ENCODE results near the gene NOC2L.
A peak's percentile ranks its signal among the peaks of the same experiment; 100 is the strongest.
"Not testable (repeated sequence)": the region's sequence is repeated elsewhere in the genome, so short reads cannot be mapped to it uniquely, and the experiment has no call there.

Gene NOC2L

DNA sequence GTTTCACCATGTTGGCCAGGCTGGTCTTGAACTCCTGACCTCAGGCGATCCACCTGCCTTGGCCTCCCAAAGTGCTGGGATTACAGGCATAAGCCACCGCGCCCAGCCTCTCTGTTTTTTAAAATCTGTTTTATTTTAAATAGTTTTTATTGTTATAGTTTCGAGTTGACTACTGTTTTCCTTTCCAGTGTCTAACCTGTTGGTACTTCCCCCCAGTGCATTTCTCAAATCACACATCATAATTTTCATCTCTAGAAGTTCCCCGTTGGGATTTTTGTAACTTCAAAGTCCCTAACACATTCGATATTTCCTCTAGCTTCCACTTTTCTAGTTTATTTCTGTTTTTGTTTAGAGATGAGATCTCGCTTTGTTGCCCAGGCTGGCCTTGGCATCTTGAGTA is 33.3 kb upstream of the NOC2L start:
- no peak overlapping the region for H3K27ac ChIP-seq (ENCODE audit: insufficient read depth, low read length, poor library complexity, severe bottlenecking)
- H3K27me3 ChIP-seq (replicated peaks; ENCODE audit: control insufficient read depth, insufficient read depth, low read length, poor library complexity, severe bottlenecking): peaks cover 8% of the 10 kb centered on the region
- no peaks in the 10 kb centered on the region for H3K36me3 ChIP-seq (ENCODE audit: control insufficient read depth, insufficient read depth, low read length)
- peaks cover 8% of the 10 kb centered on the region for H3K4me1 ChIP-seq (ENCODE audit: control insufficient read depth, insufficient read depth, low read length, poor library complexity, severe bottlenecking)
- no peak for DNase-seq
- H3K4me3 ChIP-seq (ENCODE audit: insufficient read depth, low read depth, low read length, poor library complexity, severe bottlenecking): no peak overlapping the region
- no peaks in the 10 kb centered on the region for H3K9me3 ChIP-seq (ENCODE audit: control insufficient read depth, low read length)

DNA sequence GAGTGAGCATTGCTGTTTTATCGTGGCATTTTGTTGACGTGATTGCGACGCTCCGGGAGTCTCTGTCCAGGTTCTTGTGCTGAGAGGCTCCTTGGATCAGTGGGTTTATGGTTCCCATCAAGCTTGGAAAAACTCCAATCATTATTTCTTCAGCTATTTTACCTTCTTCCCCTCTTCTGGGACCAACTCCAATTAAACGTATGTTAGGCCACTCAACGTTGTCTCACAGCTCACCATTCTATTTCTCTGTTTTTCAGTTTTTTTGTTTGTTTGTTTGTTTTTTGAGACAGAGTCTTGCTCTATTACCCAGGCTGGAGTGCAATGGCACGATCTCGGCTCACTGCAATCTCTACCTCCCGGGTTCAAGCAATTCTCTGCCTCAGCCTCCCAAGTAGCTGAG is 32.8 kb upstream of the NOC2L start:
- no peak overlapping the region for H3K4me3 ChIP-seq (ENCODE audit: insufficient read depth, low read depth, low read length, poor library complexity, severe bottlenecking)
- no peaks in the 10 kb centered on the region for H3K9me3 ChIP-seq (ENCODE audit: control insufficient read depth, low read length)
- no peak for DNase-seq
- no peaks in the 10 kb centered on the region for H3K36me3 ChIP-seq (ENCODE audit: control insufficient read depth, insufficient read depth, low read length)
- H3K4me1 ChIP-seq (ENCODE audit: control insufficient read depth, insufficient read depth, low read length, poor library complexity, severe bottlenecking): peaks cover 3% of the 10 kb centered on the region
- peaks cover 4% of the 10 kb centered on the region for H3K27me3 ChIP-seq (replicated peaks; ENCODE audit: control insufficient read depth, insufficient read depth, low read length, poor library complexity, severe bottlenecking)
- H3K27ac ChIP-seq (ENCODE audit: insufficient read depth, low read length, poor library complexity, severe bottlenecking): no peak overlapping the region

DNA sequence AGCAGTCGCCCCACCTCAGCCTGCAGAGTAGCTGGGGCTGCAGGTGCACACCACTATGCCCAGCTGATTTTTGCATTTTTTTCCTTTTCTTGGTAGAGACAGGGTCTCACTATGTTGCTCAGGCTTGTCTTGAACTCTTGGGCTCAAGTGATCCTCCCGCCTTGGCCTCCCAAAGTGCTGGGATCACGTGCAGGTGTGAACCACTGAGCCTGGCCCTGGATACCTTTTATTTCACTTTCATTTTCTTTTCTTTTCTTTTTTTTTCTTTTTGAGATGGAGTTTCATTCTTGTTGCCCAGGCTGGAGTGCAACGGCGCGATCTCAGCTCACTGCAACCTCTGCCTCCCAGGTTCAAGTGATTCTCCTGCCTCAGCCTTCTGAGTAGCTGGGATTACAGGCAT is 32.2 kb upstream of the NOC2L start:
- H3K36me3 ChIP-seq (ENCODE audit: control insufficient read depth, insufficient read depth, low read length); DNase-seq; H3K9me3 ChIP-seq (ENCODE audit: control insufficient read depth, low read length); H3K27ac ChIP-seq (ENCODE audit: insufficient read depth, low read length, poor library complexity, severe bottlenecking); H3K27me3 ChIP-seq (replicated peaks; ENCODE audit: control insufficient read depth, insufficient read depth, low read length, poor library complexity, severe bottlenecking); H3K4me3 ChIP-seq (ENCODE audit: insufficient read depth, low read depth, low read length, poor library complexity, severe bottlenecking); H3K4me1 ChIP-seq (ENCODE audit: control insufficient read depth, insufficient read depth, low read length, poor library complexity, severe bottlenecking): not testable (repeated sequence)

DNA sequence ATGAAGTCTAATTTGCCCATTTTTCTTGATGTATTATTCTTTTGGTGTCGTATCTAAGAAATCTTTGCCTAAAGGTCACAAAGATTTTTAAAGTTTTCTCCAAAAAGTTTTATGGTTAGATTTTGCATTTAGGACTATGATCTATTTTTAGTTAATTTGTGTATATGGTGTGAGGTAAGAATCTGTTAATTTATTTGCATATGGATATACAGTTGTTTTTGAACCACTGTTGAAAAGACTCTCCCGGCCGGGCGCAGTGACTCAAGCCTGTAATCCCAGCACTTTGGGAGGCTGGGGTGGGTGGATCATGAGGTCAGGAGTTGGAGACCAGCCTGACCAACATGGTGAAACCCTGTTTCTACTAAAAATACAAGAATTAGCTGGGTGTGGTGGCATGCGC is 29.0 kb upstream of the NOC2L start:
- H3K36me3 ChIP-seq (ENCODE audit: control insufficient read depth, insufficient read depth, low read length); H3K4me1 ChIP-seq (ENCODE audit: control insufficient read depth, insufficient read depth, low read length, poor library complexity, severe bottlenecking); H3K9me3 ChIP-seq (ENCODE audit: control insufficient read depth, low read length); H3K27ac ChIP-seq (ENCODE audit: insufficient read depth, low read length, poor library complexity, severe bottlenecking); H3K4me3 ChIP-seq (ENCODE audit: insufficient read depth, low read depth, low read length, poor library complexity, severe bottlenecking); H3K27me3 ChIP-seq (replicated peaks; ENCODE audit: control insufficient read depth, insufficient read depth, low read length, poor library complexity, severe bottlenecking); DNase-seq: not testable (repeated sequence)

DNA sequence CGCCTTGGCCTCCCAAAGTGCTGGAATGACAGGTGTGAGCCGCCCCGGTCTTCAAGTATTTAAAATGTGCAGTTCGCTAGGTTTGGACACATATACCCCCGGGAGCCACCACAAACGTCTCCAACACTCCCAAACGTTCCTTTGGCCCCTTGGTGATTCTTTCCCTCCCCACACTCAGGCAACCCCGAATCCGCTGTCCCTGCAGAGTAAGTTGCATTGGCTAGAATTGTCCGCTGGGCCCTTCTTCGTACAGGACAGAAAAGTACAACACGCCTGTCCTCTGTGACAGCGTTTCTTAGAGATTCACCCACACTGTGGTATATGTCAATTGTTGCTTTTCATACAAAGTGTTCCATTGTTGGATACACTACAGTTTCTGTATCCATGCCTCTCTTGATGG is 26.1 kb upstream of the NOC2L start:
- Histone ChIP-seq H3K27me3 (replicated peaks; ENCODE audit: control insufficient read depth, insufficient read depth, low read length, poor library complexity, severe bottlenecking) (no peaks in the 10 kb centered on the region), H3K4me3 (ENCODE audit: insufficient read depth, low read depth, low read length, poor library complexity, severe bottlenecking) (no peak overlapping the region), H3K9me3 (ENCODE audit: control insufficient read depth, low read length) (no peaks in the 10 kb centered on the region), H3K36me3 (ENCODE audit: control insufficient read depth, insufficient read depth, low read length) (no peaks in the 10 kb centered on the region), H3K4me1 (ENCODE audit: control insufficient read depth, insufficient read depth, low read length, poor library complexity, severe bottlenecking) (no peaks in the 10 kb centered on the region), H3K27ac (ENCODE audit: insufficient read depth, low read length, poor library complexity, severe bottlenecking) (no peak overlapping the region)
- no peak for DNase-seq

DNA sequence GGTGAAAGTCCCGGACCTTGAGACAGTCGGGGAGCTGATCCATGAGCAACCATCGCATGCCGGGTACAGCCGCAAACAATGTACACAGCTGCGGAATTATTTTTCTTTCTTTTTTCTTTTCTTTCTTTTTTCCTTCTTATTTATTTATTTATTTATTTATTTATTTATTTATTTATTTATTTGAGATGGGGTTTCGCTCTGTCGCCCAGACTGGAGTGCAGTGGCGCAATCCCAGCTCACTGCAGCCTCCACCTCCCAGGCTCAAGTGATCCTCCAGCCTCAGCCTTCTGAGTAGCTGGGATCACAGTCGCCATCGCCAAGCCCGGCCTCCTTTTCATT is 25.4 kb upstream of the NOC2L start:
- no peak overlapping the region for H3K4me3 ChIP-seq (ENCODE audit: insufficient read depth, low read depth, low read length, poor library complexity, severe bottlenecking)
- no peaks in the 10 kb centered on the region for H3K27me3 ChIP-seq (replicated peaks; ENCODE audit: control insufficient read depth, insufficient read depth, low read length, poor library complexity, severe bottlenecking)
- no peaks in the 10 kb centered on the region for H3K4me1 ChIP-seq (ENCODE audit: control insufficient read depth, insufficient read depth, low read length, poor library complexity, severe bottlenecking)
- no peak overlapping the region for H3K27ac ChIP-seq (ENCODE audit: insufficient read depth, low read length, poor library complexity, severe bottlenecking)
- H3K36me3 ChIP-seq (ENCODE audit: control insufficient read depth, insufficient read depth, low read length): no peaks in the 10 kb centered on the region
- DNase-seq: no peak
- no peaks in the 10 kb centered on the region for H3K9me3 ChIP-seq (ENCODE audit: control insufficient read depth, low read length)

DNA sequence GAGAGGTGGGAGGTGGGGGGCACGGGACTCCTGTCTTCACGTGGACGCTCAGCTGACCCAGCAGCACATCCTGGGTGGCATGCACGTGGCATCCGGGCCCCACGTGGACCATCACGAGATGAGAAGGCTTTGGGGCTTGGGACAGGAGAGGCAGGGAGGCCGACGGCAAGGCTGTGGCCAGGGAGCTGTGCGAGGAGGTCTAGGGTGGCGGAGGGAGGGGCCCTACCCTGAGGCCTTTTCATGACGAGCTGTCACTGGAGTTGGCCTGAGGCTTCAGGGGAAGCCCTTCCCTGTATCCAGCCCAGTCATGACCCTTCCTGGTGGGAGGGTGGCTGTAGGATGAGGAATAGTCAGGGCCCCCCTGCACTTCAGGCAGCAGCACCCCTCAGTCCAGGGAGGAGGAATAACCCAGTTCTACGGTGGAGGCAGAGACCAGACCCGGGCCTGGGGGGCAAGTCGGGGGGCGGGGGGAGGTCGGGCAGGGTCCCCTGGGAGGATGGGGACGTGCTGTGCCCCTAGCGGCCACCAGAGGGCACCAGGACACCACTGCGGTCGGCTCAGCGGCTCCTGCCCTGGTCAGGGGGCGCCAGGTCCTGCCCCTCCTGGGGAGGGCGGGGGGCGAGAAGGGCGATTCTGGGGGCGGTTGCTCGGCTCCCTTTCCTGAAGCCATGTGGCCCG is 24.9 kb upstream of the NOC2L start:
- Histone ChIP-seq H3K27me3 (replicated peaks; ENCODE audit: control insufficient read depth, insufficient read depth, low read length, poor library complexity, severe bottlenecking) (no peaks in the 10 kb centered on the region), H3K4me1 (ENCODE audit: control insufficient read depth, insufficient read depth, low read length, poor library complexity, severe bottlenecking) (no peaks in the 10 kb centered on the region), H3K4me3 (ENCODE audit: insufficient read depth, low read depth, low read length, poor library complexity, severe bottlenecking) (no peak overlapping the region), H3K9me3 (ENCODE audit: control insufficient read depth, low read length) (no peaks in the 10 kb centered on the region), H3K36me3 (ENCODE audit: control insufficient read depth, insufficient read depth, low read length) (no peaks in the 10 kb centered on the region), H3K27ac (ENCODE audit: insufficient read depth, low read length, poor library complexity, severe bottlenecking) (no peak overlapping the region)
- peak; percentile 25 to 41 (median 35) for DNase-seq

DNA sequence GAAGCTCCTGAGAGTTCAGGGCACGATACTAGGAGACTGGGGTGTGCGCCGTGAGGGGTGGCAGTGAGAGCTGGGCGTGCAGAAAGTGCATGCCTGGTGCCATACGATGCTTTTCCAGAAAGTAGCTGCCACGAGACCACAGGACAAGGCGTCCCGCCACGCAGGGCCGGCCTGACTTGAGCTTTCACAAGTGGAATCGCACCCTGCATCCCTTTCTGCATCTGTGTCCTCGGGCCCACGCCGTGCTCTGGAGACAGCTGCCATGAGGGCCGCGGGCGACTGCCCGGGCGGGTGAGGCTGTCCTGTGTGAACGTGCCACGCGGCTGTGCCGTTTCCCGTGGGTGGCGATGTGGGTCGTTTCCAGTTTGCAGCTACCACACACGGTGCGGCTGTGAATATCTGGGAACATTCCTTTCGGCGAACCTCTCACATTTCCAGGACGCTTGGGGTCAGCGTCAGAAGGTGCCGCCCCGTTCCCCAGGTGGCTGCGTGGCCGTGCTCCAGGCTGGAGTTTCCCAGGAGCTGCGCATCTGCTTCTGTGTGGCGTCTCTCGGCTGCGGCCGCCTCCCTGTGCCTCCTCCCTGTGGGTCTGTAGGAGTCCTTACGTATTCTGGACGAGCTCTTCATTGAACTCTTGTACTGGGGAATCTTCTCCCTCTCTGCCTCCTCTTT is 23.8 kb upstream of the NOC2L start:
- Histone ChIP-seq H3K4me1 (ENCODE audit: control insufficient read depth, insufficient read depth, low read length, poor library complexity, severe bottlenecking) (no peaks in the 10 kb centered on the region), H3K36me3 (ENCODE audit: control insufficient read depth, insufficient read depth, low read length) (no peaks in the 10 kb centered on the region), H3K27me3 (replicated peaks; ENCODE audit: control insufficient read depth, insufficient read depth, low read length, poor library complexity, severe bottlenecking) (no peaks in the 10 kb centered on the region), H3K9me3 (ENCODE audit: control insufficient read depth, low read length) (no peaks in the 10 kb centered on the region), H3K4me3 (ENCODE audit: insufficient read depth, low read depth, low read length, poor library complexity, severe bottlenecking) (no peak overlapping the region), H3K27ac (ENCODE audit: insufficient read depth, low read length, poor library complexity, severe bottlenecking) (no peak overlapping the region)
- DNase-seq: no peak

DNA sequence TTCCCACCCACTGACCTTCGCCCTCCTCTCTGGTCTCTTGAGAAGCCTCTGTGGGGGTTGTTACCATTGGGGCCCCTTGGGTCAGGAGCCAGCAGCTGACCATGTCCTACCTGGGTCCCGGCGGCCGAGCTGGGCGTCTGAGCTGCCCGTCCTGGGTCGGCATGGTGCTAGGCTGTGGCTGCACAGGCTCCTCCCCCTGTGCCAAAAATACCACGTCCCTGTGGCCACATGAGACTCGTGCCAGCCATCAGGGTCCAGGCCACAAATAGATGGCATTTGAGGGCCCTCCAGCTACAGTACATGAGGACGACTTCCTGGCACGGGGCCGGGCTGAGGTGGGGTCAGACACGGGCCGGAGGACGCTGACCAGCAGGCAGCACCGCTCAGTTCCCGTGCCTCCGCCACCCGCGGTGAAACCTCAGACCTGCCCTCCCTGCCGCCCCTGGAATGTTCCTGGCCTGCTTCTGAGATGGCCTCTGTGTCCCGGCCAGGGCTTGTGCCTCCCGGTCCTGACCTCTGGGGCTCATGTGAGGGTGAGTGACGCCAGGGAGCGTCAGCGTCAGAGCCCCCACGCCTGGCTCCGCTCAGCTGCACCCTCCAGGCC is 23.0 kb upstream of the NOC2L start, which contains the start of gene PERM1:
PERM1 (minus strand) TSS at position 139 of the 604 bp plus-strand sequence. CDS start 1,064 bp downstream, outside the sequence.
- Histone ChIP-seq H3K4me1 (ENCODE audit: control insufficient read depth, insufficient read depth, low read length, poor library complexity, severe bottlenecking) (no peaks in the 10 kb centered on the region), H3K36me3 (ENCODE audit: control insufficient read depth, insufficient read depth, low read length) (no peaks in the 10 kb centered on the region), H3K9me3 (ENCODE audit: control insufficient read depth, low read length) (no peaks in the 10 kb centered on the region), H3K27me3 (replicated peaks; ENCODE audit: control insufficient read depth, insufficient read depth, low read length, poor library complexity, severe bottlenecking) (no peaks in the 10 kb centered on the region), H3K27ac (ENCODE audit: insufficient read depth, low read length, poor library complexity, severe bottlenecking) (no peak within 1 kb of the TSS), H3K4me3 (ENCODE audit: insufficient read depth, low read depth, low read length, poor library complexity, severe bottlenecking) (no peak within 1 kb of the TSS)
- DNase-seq: no peak

DNA sequence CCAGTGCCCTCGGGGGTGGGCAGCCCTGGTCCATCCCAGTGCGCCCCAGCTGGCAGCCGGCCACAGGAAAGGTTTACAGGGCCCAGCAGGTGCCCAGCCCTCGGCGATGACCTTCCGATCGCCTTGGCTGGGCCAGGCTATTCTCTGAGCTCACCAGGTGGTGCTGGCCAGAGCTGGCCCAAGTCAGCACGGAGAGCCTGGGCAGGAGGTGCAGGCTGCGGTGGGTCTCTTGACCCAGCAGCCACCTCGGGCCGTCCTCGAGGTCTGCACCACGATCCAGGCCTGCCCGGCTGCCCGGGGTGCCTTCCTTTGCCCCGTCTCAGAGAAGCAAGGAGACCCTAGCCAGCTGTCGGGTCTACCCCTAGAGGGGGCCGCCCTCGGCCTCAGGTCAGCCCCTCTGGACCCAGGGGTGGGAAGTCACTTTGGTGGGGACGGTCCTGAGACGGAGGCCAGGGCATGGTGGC is 22.5 kb upstream of the NOC2L start:
- Histone ChIP-seq H3K9me3 (ENCODE audit: control insufficient read depth, low read length) (no peaks in the 10 kb centered on the region), H3K4me1 (ENCODE audit: control insufficient read depth, insufficient read depth, low read length, poor library complexity, severe bottlenecking) (no peaks in the 10 kb centered on the region), H3K36me3 (ENCODE audit: control insufficient read depth, insufficient read depth, low read length) (no peaks in the 10 kb centered on the region), H3K4me3 (ENCODE audit: insufficient read depth, low read depth, low read length, poor library complexity, severe bottlenecking) (no peak overlapping the region), H3K27me3 (replicated peaks; ENCODE audit: control insufficient read depth, insufficient read depth, low read length, poor library complexity, severe bottlenecking) (no peaks in the 10 kb centered on the region), H3K27ac (ENCODE audit: insufficient read depth, low read length, poor library complexity, severe bottlenecking) (no peak overlapping the region)
- DNase-seq: no peak

Measured in effector memory CD4-positive, alpha-beta T cell (primary cell).